ENCODE results near the gene TSHZ3.

Gene TSHZ3

DNA sequence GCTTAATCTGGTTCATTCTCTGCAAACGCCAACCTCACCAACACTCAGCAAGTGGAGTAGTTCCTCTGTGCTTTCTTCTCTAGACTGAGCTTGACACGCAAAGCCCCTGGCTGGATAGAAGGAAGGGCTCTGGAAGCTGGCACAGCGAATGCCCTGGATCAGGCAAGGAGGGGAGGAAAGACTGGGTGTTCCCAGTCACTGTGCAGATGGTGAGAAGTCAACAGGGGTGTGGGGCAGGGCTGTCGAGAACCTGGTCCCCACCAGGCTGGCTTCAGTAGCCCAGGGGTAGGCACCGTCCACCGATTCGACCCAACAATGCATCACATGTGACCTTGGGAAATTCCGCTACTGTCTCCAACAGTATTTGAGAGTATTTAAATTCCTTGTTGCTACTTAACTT lies 65.5 kb downstream of the TSHZ3 start:
- no peak for DNase-seq (ENCODE audit: low spot score)

DNA sequence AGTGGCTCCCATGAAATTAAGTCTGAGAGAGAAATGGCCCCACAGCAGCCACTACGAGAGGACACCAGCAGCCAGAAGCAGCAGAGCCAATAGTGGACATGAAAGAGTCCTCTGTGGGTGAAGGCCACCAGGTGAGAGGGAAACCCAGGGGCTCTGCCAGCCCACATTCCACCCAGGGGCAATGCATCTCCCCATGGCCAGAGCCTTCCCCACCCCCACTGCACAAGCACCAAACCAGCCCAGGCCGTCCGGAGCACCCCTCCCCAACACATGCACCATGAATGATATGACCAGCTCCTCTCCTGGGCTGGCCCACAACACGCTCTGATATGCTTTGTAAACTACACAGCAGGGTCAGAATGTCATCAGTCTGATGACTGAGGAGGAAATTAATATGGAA lies 66.9 kb downstream of the TSHZ3 start:
- DNase-seq (ENCODE audit: low spot score), result no peak

DNA sequence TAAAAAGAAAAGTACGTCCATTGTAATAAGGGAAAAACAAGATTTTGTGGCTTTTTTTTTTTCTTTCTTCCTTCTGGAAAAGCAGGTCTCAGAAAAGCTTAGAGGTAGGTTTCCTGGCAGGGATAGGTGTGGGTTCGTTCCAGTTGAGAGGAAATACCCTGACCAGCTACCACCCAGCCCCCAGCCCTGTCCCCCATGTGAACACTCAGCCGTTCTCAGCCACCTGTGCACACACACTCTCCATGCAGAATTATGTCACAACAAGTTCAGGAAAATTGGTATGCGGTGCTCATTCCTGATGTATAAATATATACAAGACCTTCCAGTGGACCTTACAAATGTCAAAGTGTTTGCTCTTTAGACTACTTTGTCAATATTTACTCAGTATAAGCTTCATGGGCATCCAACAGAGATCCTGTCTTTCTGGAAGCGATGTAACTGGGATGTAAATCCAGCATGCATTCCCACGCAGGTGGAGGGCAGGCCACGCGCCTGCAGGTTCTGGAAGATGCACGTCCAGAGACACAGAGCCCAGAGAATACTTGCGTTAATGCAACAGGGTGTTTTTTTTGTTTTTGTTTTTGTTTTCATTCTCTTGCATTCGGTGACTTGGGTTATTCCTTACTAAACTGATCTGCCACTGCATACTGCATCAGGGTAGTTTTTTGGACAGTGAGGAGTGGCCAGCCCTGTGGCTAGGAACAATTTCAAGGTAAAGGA lies 68.8 kb downstream of the TSHZ3 start:
- DNase-seq (ENCODE audit: low spot score), result no peak

DNA sequence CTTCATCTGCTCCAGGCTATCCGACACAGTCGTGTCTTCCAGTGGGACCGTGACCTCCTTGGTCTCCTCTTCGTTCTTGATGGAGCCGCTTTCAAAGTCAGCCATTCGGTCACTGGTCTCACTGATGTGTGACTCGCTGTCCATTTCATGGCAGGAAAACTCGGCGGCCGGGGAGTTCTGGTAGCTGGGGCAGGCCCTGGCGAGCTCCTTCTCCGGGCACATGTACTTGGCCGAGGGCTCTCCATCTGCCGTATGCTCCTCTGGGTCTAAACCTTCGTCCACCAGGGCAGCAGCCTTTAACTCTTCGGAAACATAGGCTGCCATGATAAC lies 69.8 kb downstream of the TSHZ3 start:
- no peak for DNase-seq (ENCODE audit: low spot score)

DNA sequence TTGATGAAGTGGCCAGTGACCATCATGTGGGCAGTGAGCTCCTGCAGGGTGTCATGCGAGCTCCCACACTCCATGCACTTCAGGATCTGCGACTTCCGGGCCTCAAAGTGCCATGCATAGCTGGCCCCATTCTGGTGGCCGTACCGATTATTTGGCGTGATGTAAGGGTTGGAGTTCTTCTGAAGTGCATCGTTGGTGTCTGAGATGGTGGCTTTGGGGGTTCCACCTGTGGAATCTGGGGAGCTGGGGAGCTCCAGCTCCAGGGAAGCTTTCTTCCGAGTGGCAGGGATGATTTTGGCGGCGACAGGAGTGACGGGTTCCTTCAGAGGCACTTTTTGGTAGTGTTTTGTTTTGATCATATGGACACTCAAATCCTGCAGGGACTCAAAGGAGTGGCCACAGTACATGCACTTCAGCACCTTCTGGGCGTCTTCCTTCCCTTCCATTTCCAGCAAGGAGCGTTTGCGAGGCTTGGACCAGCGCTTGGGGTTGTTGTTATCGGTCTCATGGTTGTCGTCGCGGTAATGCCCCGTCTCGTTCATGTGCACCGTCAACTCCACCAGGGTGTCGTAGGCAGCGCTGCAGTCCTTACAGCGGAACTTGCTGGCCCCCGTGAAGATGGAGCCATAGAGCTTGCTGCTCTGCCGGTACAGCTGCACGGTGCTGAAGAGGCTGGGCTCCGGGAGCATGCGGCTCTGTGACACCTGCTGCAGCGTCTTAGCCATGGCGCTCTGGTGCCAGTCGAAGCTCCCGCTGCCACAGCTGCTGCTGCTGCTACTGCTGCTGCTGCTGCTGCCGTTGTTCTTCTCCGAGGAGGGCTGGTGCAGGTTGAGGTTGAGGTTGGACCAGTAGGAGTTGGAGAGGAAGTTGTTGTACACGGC lies 70.4 kb downstream of the TSHZ3 start:
- no peak for DNase-seq (ENCODE audit: low spot score)

DNA sequence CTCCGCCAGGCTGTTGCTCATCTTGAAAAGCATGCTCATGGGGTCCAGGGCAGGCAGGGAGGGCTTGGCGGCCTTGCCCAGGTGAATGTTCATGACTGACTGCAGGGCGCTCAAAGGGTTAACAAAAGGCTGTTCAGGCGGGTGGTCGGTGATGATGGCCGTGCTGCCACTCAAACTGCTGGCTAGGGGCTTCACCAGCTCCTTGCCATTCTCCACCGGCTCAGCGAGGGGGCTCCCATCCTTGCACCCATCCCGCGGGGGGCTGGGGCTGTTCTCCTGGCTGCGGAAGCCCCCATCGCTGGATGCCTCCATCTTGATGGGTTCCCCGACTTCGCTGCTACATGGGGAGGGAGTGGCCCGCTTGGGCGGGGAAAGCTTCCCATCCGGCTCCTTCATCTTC lies 71.7 kb downstream of the TSHZ3 start:
- DNase-seq (ENCODE audit: low spot score), result no peak

DNA sequence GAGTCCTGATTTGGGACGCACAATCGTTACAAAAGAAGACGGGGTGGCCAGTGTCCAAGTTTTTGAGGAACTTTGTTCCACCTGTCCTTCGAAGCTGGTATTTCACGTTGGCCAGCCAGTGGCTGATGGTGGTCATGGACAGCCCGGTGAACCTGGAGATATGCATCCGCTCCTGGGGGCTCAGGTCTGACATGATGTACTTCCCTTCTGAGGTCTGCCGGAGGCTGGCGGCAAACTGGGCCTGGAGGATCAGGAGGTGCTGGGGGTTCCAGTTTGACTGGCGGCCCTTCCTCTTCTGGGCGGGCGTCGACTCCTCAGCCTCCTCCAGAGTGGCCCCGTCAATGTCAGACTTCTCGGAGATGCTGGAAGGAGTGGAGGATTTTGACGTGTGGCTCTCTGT lies 72.4 kb downstream of the TSHZ3 start:
- no peak for DNase-seq (ENCODE audit: low spot score)

DNA sequence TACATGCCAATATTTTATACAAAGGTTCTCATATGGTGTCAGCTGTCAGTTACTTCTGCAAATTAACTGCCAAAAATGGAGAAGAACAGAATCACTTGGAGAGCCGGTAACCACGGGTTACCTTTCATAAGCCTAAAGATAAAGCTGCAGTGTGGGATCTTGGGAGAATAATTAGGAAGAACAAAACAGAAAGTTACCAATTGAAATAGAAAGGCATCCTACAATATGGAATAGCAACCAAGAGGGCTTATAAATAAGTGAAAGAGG lies 74.2 kb downstream of the TSHZ3 start:
- no peak for DNase-seq (ENCODE audit: low spot score)

DNA sequence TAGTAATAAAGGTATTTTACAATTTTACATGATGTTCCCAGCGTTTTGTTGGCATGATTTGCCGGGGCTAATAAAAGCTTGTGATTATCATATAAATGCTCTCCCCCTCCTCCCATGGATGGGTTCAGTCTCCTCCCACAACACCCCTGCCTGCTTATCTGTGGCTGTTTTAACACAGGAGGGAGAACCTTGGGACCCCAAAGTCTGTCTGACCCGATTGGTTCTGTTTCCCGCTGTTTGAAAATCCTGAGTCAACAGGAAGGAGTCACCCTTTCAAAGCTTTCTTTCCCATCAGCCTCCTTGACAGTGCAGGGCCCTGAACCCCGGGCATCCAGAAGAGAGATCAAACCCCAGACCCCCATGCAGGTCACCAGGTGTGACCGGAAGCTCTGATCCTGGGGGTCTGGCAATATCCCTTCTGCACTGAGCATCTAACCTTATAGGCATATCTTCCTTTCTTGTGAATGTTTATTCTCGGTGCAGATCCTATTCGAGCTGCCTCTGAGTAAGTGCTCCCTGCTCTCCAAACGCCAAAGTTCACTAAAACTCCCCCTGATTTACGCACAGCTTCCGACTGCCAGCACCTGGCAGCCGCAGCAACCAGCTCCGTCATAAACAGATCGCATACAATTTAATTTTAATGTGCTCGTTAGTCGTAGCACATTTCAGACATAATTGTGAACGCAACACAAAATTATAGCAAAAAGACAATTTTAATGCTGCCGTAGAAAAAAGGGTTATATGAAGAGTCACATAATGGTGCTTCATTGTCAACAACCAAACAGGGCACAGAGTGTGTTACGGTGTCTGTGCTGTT lies 74.8 kb downstream of the TSHZ3 start:
- no peak for DNase-seq (ENCODE audit: low spot score)

DNA sequence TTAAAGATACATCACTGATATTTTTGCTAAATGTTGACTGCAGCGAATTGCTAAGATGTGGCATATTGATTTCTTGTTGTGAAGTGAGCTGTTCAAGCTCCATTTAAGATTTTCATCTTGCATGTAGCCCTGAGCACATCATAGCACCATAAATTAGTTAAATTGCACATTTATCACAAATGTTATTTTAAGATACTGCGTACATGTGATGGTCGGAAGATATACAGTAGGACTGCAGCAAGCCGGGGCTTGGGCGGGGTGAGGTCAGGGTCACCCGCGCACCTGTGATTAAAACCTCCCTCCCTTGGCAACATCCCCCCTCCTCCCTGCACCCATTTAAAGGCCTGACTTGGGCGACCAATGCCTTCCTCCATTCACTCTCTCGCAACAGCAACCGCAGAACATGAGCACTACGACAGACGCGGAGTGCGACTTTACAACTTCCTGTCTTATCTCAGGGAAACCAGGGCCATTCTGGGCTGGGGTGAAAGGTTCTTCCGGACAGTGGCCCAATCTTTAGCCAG lies 76.6 kb downstream of the TSHZ3 start:
- no peak for DNase-seq (ENCODE audit: low spot score)

DNA sequence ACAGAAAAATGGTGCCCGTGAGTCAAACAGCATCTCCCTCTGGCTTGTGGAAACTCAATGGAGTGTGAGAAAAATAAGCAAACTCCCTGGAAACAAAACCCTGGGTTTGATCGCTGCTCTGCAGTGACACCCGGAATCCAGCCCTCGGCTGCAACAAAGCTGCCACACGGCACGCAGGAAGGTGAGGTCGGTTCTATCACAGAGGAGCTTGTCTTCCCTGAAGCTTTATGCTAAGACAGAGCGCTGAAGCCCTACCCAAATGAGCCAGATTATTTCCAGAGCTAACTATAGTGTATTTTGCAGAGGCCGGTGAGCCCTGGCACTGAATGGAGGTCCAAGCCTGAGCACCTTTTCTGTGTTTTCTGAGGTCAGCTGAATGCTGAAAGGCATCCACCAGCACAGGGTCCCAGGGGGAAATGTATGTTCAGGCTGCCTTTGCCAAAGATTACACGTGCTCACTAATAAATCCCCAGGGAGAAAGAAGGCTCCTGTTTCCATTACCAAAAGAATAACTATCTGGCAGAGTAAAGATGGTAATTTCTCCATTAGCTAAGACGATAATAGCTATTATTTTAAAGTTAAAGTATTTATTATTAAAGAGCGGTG lies 77.8 kb downstream of the TSHZ3 start:
- DNase-seq (ENCODE audit: low spot score), result no peak

DNA sequence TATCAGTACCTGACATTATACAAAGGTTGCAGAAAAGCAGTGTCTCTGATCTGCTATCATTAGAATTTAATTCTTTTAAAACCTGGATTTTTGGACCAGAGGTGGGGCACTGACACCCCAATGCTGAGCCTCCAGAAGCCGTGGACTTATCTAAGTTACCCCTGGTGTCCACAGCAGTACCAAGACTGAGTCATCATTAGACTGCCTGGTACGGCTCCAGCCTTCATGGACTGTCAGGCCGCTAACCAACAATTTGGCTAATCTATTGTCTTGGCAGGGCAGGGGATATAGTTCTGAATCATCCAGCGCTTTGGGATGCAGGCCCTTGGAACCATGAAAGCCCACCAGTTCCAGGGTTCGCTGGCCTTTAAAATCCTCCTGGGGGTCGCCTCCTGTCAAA lies 78.3 kb downstream of the TSHZ3 start:
- no peak for DNase-seq (ENCODE audit: low spot score)

DNA sequence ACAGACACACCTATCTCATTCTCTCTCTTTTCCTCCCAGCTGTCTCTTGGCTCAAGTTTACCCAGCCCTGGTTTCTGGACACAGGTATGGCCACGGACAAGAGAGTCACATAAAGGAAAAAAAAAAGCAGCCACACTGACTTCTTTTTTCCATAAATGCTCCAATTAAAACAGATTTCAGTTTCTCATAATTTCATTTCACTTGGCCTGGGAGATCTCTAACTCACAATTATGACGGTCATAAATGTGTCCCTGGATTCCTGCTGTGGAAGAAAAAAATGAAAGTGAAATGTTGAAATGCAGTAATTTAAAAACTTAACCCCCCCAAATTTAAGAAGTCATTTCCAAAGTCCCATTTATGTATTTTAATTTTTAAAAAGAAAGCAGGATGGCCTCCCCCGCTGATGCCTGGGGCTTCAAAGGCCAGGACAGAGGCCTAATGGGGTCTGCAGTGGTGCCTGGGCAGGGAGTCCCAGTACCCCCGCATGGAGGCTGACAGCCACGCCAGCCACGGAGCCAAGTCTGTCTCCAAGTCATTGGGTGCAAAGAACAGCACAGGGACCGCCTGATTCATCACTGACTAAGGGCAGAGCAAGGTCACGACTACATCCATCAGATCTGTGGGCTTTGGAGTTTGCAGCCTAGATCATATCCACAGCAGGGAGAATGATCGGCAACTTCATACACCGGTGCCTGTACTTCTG lies 79.7 kb downstream of the TSHZ3 start:
- DNase-seq (ENCODE audit: low spot score), result no peak

DNA sequence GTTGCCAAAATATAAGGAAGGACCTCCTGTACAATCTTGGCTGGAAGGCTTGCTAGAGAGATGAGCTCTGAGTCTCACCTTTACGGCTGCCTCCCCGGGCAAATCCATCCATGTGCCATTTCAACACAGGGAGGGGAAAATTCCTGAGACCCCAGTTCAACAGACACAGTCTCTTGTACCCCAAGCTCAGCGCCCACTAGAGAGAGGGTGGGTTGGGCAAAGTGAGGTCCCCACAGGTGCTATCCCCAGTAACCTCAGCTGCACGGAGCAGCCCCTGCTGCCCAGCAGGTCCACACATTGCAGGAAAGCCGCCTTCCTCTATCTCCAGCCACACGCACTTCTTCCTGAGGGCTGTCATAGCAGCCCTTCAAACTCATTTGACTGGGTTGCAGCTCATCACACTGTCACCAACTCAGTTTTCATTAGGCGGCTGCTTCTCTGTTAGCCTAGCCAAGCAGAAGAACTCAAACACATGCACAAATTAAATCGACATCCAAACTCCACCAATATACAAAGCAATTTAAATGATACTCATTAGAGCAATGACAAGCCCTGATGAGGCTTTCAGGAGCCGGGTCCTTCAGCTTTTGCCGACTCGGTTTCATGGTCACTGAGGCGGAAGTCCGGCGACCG lies 80.4 kb downstream of the TSHZ3 start:
- DNase-seq (ENCODE audit: low spot score), result no peak

DNA sequence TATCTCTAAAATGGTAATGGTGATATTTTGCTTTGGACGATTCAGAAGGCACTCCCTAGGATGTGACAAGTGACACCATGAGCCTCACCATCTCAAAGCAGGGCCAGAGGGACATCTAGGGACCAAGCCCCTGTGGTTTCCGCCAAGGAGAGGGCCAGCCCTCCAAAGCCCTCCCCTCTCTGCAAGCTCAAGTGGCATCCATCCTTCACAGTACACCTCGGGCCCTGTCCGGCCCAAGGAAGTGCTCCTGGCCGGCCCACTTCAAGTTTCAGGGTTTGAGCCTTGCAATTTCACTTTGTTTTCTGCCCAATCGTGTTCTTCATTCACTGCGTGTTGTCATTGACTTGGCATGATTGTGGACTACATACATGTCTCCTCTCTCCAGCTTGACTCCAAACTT lies 82.5 kb downstream of the TSHZ3 start:
- DNase-seq (ENCODE audit: low spot score), result no peak

DNA sequence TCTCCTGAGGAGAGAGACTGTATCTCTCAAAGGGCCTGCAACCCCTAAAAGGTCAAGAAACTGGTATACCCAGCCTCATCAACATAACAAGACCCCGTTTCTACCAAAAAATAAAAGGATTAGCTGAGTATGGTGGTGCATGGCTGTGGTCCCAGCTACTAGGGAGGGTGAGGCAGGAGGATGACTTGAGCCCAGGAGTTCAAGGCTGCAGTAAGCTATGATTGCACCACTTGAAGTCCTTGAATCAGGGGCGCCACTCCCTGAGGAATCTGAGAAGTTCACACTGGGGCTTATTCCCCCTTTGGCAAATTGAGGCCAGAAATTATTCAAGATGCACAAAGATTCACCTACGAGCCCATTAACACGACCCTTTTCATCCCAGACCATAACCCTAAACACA lies 83.0 kb downstream of the TSHZ3 start:
- DNase-seq (ENCODE audit: low spot score), result no peak

DNA sequence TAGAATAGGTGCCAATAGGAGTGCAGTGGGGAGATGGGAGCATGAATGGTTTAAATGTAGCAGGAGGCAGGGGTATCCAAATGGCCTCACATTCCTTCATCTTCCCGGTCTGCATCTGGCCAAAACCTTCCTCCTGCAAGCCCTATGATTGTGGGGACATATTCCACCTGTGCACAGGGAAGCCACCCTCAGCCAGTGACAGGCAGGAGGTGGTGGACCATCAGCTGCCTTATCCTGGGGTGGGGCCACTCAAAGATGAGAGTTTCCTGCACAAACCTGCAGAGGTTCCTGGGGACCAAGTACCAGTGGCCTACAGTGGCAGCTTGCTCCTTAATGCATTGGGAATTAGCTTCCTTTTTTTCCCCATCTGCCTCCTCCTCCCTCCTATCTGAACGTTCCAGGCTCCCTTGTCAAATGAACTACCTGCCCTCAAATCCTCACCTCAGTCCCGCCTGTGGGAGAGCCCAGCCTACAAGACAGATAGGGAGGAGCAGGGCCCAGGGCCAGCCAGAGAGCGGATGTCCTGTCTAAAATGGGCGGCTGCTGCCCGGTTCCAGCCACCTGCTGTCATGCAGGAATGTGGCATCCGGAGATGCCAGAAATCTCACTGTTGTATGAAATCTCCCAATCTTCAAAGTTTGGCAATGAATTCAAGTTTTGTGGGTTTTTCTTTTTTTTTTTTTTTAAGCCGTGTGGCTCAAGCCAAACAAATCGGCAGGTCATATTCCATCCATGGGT lies 85.0 kb downstream of the TSHZ3 start:
- no peak for DNase-seq (ENCODE audit: low spot score)

DNA sequence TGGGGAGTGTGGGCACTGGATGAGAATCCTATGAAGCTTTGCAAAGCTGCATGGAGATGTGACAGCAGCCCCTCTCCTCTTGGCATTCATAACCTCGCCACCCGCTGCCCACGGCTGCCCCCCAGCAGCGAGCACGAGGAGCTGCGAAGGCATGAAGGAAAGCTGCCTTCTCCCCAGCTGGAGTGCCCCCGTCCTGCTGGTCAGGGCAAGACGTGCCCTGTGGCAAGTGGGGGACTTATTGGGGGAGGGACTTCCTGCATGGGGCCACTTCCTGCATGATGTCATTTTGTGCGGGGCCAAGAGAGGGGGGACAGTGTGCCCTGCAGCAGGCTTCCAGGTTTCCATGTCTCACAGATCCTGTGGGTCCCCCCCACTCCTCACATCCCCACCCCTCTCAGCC lies 85.9 kb downstream of the TSHZ3 start:
- no peak for DNase-seq (ENCODE audit: low spot score)

DNA sequence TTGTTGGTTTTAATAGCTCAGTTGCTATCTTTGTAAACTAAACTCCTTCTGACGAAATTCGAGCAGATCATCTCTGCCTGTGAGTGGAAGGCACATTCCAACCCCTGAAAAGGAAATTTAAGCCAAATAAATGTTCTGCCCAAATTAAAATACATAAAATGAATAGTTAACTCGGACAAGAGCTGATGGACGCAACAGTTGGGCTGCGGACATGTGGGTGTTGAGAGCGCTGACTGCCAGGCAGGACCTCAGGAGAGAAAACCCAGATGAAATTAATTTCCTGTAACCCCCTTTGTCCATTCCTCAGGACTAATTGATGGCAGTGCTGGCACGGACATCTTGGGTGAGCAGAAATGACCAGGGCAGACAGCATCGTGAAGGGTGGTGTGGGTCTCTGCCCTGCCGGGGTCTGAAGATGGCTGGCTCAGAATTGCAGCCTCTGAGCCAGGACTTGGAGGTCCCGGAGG lies 86.5 kb downstream of the TSHZ3 start:
- no peak for DNase-seq (ENCODE audit: low spot score)

DNA sequence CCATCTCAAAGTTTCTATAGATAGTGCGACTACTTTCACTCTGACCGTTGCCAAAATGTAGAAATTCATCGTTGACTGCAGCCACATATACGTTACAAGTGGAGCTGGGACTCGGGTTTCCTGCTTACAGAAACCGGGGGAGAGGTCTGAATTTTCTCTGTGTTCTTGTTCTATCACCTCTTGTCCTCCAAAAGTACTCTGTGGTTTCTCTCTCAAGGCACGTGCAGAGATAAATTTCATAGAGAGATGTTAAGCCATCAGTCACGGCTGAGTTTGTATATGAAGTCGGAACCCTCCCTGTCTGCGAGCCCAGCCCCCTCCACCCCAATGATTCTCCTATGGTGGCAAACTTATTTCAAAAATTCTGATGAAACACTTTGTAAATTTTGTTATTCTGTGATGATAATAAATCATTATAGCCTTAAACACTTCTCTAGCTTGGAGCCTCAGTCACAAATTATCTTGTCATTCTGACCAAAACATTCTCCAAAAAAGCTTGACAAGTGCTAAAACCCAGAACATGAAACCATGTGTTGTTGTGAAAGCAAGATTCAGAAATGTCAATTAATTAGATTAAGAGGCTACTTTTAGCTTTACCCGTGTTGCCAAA lies 87.5 kb downstream of the TSHZ3 start:
- no peak for DNase-seq (ENCODE audit: low spot score)

Measured in HuH-7 (cell line).